Measurements from ENCODE around the gene TRIM51.
"Not testable (repeated sequence)": the region's sequence is repeated elsewhere in the genome, so short reads cannot be mapped to it uniquely, and the experiment has no call there.

TRIM51 gene

GRCh38 chr11:55882997-55883396 is at the start of gene TRIM51:
TRIM51 (plus strand) TSS chr11:55883297; CDS start chr11:55885429, 2,132 bp downstream.
- H3K4me3 ChIP-seq (ENCODE audit: low read depth, low read length); H3K9ac ChIP-seq (ENCODE audit: low read depth, low read length); H3K36me3 ChIP-seq (ENCODE audit: control insufficient read depth, insufficient read depth, low read length); H3K9me3 ChIP-seq (ENCODE audit: control insufficient read depth, insufficient read depth, low read length); H3K4me1 ChIP-seq (ENCODE audit: control insufficient read depth, insufficient read depth, low read length); H3K27me3 ChIP-seq (ENCODE audit: control insufficient read depth, insufficient read depth, low read length): not testable (repeated sequence)

GRCh38 chr11:55838452-55838851 is 44.6 kb upstream of the TRIM51 start, which contains the start of gene OR5D16:
OR5D16 (plus strand) TSS chr11:55838752; CDS start chr11:55838752, 0 bp downstream.
- Histone ChIP-seq H3K27me3 (ENCODE audit: control insufficient read depth, insufficient read depth, low read length) (no peaks in the 10 kb centered on the region), H3K9me3 (ENCODE audit: control insufficient read depth, insufficient read depth, low read length) (peaks cover 18% of the 10 kb centered on the region), H3K4me3 (ENCODE audit: low read depth, low read length) (no peak within 1 kb of the TSS), H3K36me3 (ENCODE audit: control insufficient read depth, insufficient read depth, low read length) (no peaks in the 10 kb centered on the region), H3K4me1 (ENCODE audit: control insufficient read depth, insufficient read depth, low read length) (no peaks in the 10 kb centered on the region), H3K9ac (ENCODE audit: low read depth, low read length) (no peak within 1 kb of the TSS)

GRCh38 chr11:55847453-55847852 is 35.6 kb upstream of the TRIM51 start:
- peaks cover 2% of the 10 kb centered on the region for H3K9me3 ChIP-seq (ENCODE audit: control insufficient read depth, insufficient read depth, low read length)
- H3K4me3 ChIP-seq (ENCODE audit: low read depth, low read length), result no peak overlapping the region
- H3K27me3 ChIP-seq (ENCODE audit: control insufficient read depth, insufficient read depth, low read length), result no peaks in the 10 kb centered on the region
- H3K36me3 ChIP-seq (ENCODE audit: control insufficient read depth, insufficient read depth, low read length), result no peaks in the 10 kb centered on the region
- H3K4me1 ChIP-seq (ENCODE audit: control insufficient read depth, insufficient read depth, low read length), result no peaks in the 10 kb centered on the region
- H3K9ac ChIP-seq (ENCODE audit: low read depth, low read length), result no peak overlapping the region

- Histone ChIP-seq H3K36me3 (ENCODE audit: control insufficient read depth, insufficient read depth, low read length) (no peaks in the 10 kb centered on the region), H3K4me1 (ENCODE audit: control insufficient read depth, insufficient read depth, low read length) (no peaks in the 10 kb centered on the region), H3K4me3 (ENCODE audit: low read depth, low read length) (no peak overlapping the region), H3K9me3 (ENCODE audit: control insufficient read depth, insufficient read depth, low read length) (peaks cover 2% of the 10 kb centered on the region), H3K9ac (ENCODE audit: low read depth, low read length) (no peak overlapping the region), H3K27me3 (ENCODE audit: control insufficient read depth, insufficient read depth, low read length) (no peaks in the 10 kb centered on the region)
These were observed 34.1 kb upstream of the TRIM51 start for GRCh38 chr11:55849037-55849436.

GRCh38 chr11:55852141-55852540 is 31.0 kb upstream of the TRIM51 start:
- H3K9ac ChIP-seq (ENCODE audit: low read depth, low read length), result no peak overlapping the region
- no peaks in the 10 kb centered on the region for H3K36me3 ChIP-seq (ENCODE audit: control insufficient read depth, insufficient read depth, low read length)
- H3K27me3 ChIP-seq (ENCODE audit: control insufficient read depth, insufficient read depth, low read length), result no peaks in the 10 kb centered on the region
- H3K9me3 ChIP-seq (ENCODE audit: control insufficient read depth, insufficient read depth, low read length), result peaks cover 2% of the 10 kb centered on the region
- no peaks in the 10 kb centered on the region for H3K4me1 ChIP-seq (ENCODE audit: control insufficient read depth, insufficient read depth, low read length)
- H3K4me3 ChIP-seq (ENCODE audit: low read depth, low read length), result no peak overlapping the region

GRCh38 chr11:55854704-55855103 is 28.4 kb upstream of the TRIM51 start:
- no peaks in the 10 kb centered on the region for H3K4me1 ChIP-seq (ENCODE audit: control insufficient read depth, insufficient read depth, low read length)
- peaks cover 6% of the 10 kb centered on the region for H3K9me3 ChIP-seq (ENCODE audit: control insufficient read depth, insufficient read depth, low read length)
- no peaks in the 10 kb centered on the region for H3K27me3 ChIP-seq (ENCODE audit: control insufficient read depth, insufficient read depth, low read length)
- no peaks in the 10 kb centered on the region for H3K36me3 ChIP-seq (ENCODE audit: control insufficient read depth, insufficient read depth, low read length)
- H3K9ac ChIP-seq (ENCODE audit: low read depth, low read length), result no peak overlapping the region
- H3K4me3 ChIP-seq (ENCODE audit: low read depth, low read length), result no peak overlapping the region

GRCh38 chr11:55867354-55867753 is 15.7 kb upstream of the TRIM51 start:
- not testable (repeated sequence) for H3K36me3 ChIP-seq (ENCODE audit: control insufficient read depth, insufficient read depth, low read length); H3K27me3 ChIP-seq (ENCODE audit: control insufficient read depth, insufficient read depth, low read length); H3K4me3 ChIP-seq (ENCODE audit: low read depth, low read length); H3K9me3 ChIP-seq (ENCODE audit: control insufficient read depth, insufficient read depth, low read length); H3K4me1 ChIP-seq (ENCODE audit: control insufficient read depth, insufficient read depth, low read length); H3K9ac ChIP-seq (ENCODE audit: low read depth, low read length)

GRCh38 chr11:55872731-55873130 is 10.4 kb upstream of the TRIM51 start:
- H3K9me3 ChIP-seq (ENCODE audit: control insufficient read depth, insufficient read depth, low read length); H3K9ac ChIP-seq (ENCODE audit: low read depth, low read length); H3K4me3 ChIP-seq (ENCODE audit: low read depth, low read length); H3K4me1 ChIP-seq (ENCODE audit: control insufficient read depth, insufficient read depth, low read length); H3K27me3 ChIP-seq (ENCODE audit: control insufficient read depth, insufficient read depth, low read length); H3K36me3 ChIP-seq (ENCODE audit: control insufficient read depth, insufficient read depth, low read length): not testable (repeated sequence)

GRCh38 chr11:55873146-55873545 is 10.0 kb upstream of the TRIM51 start:
- H3K9ac ChIP-seq (ENCODE audit: low read depth, low read length); H3K4me3 ChIP-seq (ENCODE audit: low read depth, low read length); H3K9me3 ChIP-seq (ENCODE audit: control insufficient read depth, insufficient read depth, low read length); H3K4me1 ChIP-seq (ENCODE audit: control insufficient read depth, insufficient read depth, low read length); H3K36me3 ChIP-seq (ENCODE audit: control insufficient read depth, insufficient read depth, low read length); H3K27me3 ChIP-seq (ENCODE audit: control insufficient read depth, insufficient read depth, low read length): not testable (repeated sequence)

- H3K27me3 ChIP-seq (ENCODE audit: control insufficient read depth, insufficient read depth, low read length); H3K36me3 ChIP-seq (ENCODE audit: control insufficient read depth, insufficient read depth, low read length); H3K4me3 ChIP-seq (ENCODE audit: low read depth, low read length); H3K4me1 ChIP-seq (ENCODE audit: control insufficient read depth, insufficient read depth, low read length); H3K9ac ChIP-seq (ENCODE audit: low read depth, low read length); H3K9me3 ChIP-seq (ENCODE audit: control insufficient read depth, insufficient read depth, low read length): not testable (repeated sequence)
These were observed 1.9 kb downstream of the TRIM51 start for GRCh38 chr11:55884995-55885394.

- H3K27me3 ChIP-seq (ENCODE audit: control insufficient read depth, insufficient read depth, low read length); H3K9ac ChIP-seq (ENCODE audit: low read depth, low read length); H3K9me3 ChIP-seq (ENCODE audit: control insufficient read depth, insufficient read depth, low read length); H3K36me3 ChIP-seq (ENCODE audit: control insufficient read depth, insufficient read depth, low read length); H3K4me3 ChIP-seq (ENCODE audit: low read depth, low read length); H3K4me1 ChIP-seq (ENCODE audit: control insufficient read depth, insufficient read depth, low read length): not testable (repeated sequence)
These were observed 2.4 kb downstream of the TRIM51 start for GRCh38 chr11:55885481-55885880.

- H3K27me3 ChIP-seq (ENCODE audit: control insufficient read depth, insufficient read depth, low read length), result no peaks in the 10 kb centered on the region
- no peaks in the 10 kb centered on the region for H3K9me3 ChIP-seq (ENCODE audit: control insufficient read depth, insufficient read depth, low read length)
- no peak overlapping the region for H3K9ac ChIP-seq (ENCODE audit: low read depth, low read length)
- H3K4me1 ChIP-seq (ENCODE audit: control insufficient read depth, insufficient read depth, low read length), result no peaks in the 10 kb centered on the region
- H3K4me3 ChIP-seq (ENCODE audit: low read depth, low read length), result no peak overlapping the region
- no peaks in the 10 kb centered on the region for H3K36me3 ChIP-seq (ENCODE audit: control insufficient read depth, insufficient read depth, low read length)
These were observed 12.1 kb downstream of the TRIM51 start for GRCh38 chr11:55895216-55895615.

- Histone ChIP-seq H3K4me1 (ENCODE audit: control insufficient read depth, insufficient read depth, low read length) (no peaks in the 10 kb centered on the region), H3K36me3 (ENCODE audit: control insufficient read depth, insufficient read depth, low read length) (no peaks in the 10 kb centered on the region), H3K9me3 (ENCODE audit: control insufficient read depth, insufficient read depth, low read length) (no peaks in the 10 kb centered on the region), H3K9ac (ENCODE audit: low read depth, low read length) (no peak overlapping the region), H3K27me3 (ENCODE audit: control insufficient read depth, insufficient read depth, low read length) (no peaks in the 10 kb centered on the region), H3K4me3 (ENCODE audit: low read depth, low read length) (no peak overlapping the region)
These were observed 19.2 kb downstream of the TRIM51 start for GRCh38 chr11:55902308-55902707.
